ENCODE measurements around the gene CLASP1. TPM values are rescaled to one million over a fixed set of nuclear protein-coding genes. Genes with fewer than 3 reads are reported as not detected.
"Not testable (repeated sequence)": the region's sequence is repeated elsewhere in the genome, so short reads cannot be mapped to it uniquely, and the experiment has no call there.

The CLASP1 gene
- total RNA-seq, 1 experiment from 2014 or later = 45.9 TPM

GRCh38 chr2:121640380-121641316, 8.6 kb downstream of the CLASP1 start:
- no peaks in the 10 kb centered on the region for H4K20me1 ChIP-seq (ENCODE audit: control insufficient read depth, insufficient read depth, insufficient read length)
- H3K27ac Mint-ChIP-seq = peak overlapping the region; percentile 39 to 70 (median 63); a peak in 4 of 7 replicates

GRCh38 chr2:121639846-121640245, 9.4 kb downstream of the CLASP1 start:
- not testable (repeated sequence) for H4K8ac ChIP-seq (replicated peaks; ENCODE audit: insufficient read length, low read depth, low read length); H3K4me3 Mint-ChIP-seq; H3K23me2 ChIP-seq (ENCODE audit: insufficient read length, low read depth, low read length, poor library complexity, severe bottlenecking); H4K5ac ChIP-seq (ENCODE audit: insufficient read length, low read depth, low read length); H2BK20ac ChIP-seq (ENCODE audit: low read depth, low read length, poor library complexity, severe bottlenecking); H3T11ph ChIP-seq (ENCODE audit: low read length); H2BK15ac ChIP-seq (ENCODE audit: low read depth, low read length); H2AFZ ChIP-seq (ENCODE audit: low read length); H3K27me3 ChIP-seq (ENCODE audit: insufficient read depth, low read length); H3K4me1 ChIP-seq (ENCODE audit: insufficient read depth, low read length); H2BK12ac ChIP-seq (ENCODE audit: insufficient read length, low read depth, low read length); H4K20me1 ChIP-seq (ENCODE audit: control insufficient read depth, insufficient read depth, insufficient read length); H3K4me1 Mint-ChIP-seq; H2BK120ac ChIP-seq (ENCODE audit: low read depth, low read length, poor library complexity, severe bottlenecking); H2AK5ac ChIP-seq (ENCODE audit: insufficient read length, low read length); H3K27me3 Mint-ChIP-seq (ENCODE audit: low read depth); H3K27ac Mint-ChIP-seq; H2BK5ac ChIP-seq (ENCODE audit: insufficient read length, low read length); DNase-seq; H3K27ac ChIP-seq (ENCODE audit: insufficient read length, low read depth, low read length); H3K9ac ChIP-seq (ENCODE audit: extremely low read depth, insufficient read length, low read length); H3K4me2 ChIP-seq (ENCODE audit: insufficient read depth, insufficient read length, low read length); H3K9me3 ChIP-seq (ENCODE audit: control insufficient read depth, low read depth, low read length); H3K4ac ChIP-seq (ENCODE audit: low read depth, low read length); H4K91ac ChIP-seq (ENCODE audit: insufficient read length, low read depth, low read length); H3K14ac ChIP-seq (ENCODE audit: insufficient read depth, low read length); H3K23ac ChIP-seq (ENCODE audit: insufficient read length, low read depth, low read length); H3K18ac ChIP-seq (ENCODE audit: insufficient read length, low read depth, low read length); H3K56ac ChIP-seq (ENCODE audit: insufficient read length, low read depth, low read length)
- no CpG with 5 or more reads among the region's 6 CpGs for WGBS (ENCODE audit: extremely low coverage, insufficient read length, low lambda C conversion rate)
- peaks cover 21% of the 10 kb centered on the region; the same call in 1 of the 2 replicates for H3K79me2 ChIP-seq (ENCODE audit: insufficient read depth, low read length)
- H3K79me1 ChIP-seq (ENCODE audit: insufficient read depth, low read depth, low read length, poor library complexity, severe bottlenecking) = peaks cover 12% of the 10 kb centered on the region
- Mint-ChIP-seq H3K36me3 (ENCODE audit: insufficient read depth in 1 of 3, low read depth in 3 of 3) (peaks cover 29 to 39% (median 37%) of the 10 kb centered on the region in 3 experiments), H3K9me3 (peaks cover 22 to 27% of the 10 kb centered on the region in 2 experiments)

More at GRCh38 chr2:121640380-121641316, 8.6 kb downstream of the CLASP1 start:
- H3K4me1 ChIP-seq (ENCODE audit: insufficient read depth, low read length) = no peaks in the 10 kb centered on the region
- peaks cover 22 to 27% of the 10 kb centered on the region in 2 experiments for H3K9me3 Mint-ChIP-seq
- no peak overlapping the region for H2AK5ac ChIP-seq (ENCODE audit: insufficient read length, low read length)
- H4K5ac ChIP-seq (ENCODE audit: insufficient read length, low read depth, low read length) = no peak overlapping the region
- no peak overlapping the region for H2BK20ac ChIP-seq (ENCODE audit: low read depth, low read length, poor library complexity, severe bottlenecking)
- H2BK120ac ChIP-seq (ENCODE audit: low read depth, low read length, poor library complexity, severe bottlenecking) = no peak overlapping the region
- no peaks in the 10 kb centered on the region for H3K27me3 ChIP-seq (ENCODE audit: insufficient read depth, low read length)
- TF ChIP-seq CTCF (conservative IDR thresholded peaks at IDR 0.05) = peak; percentile 15; the same call in 1 of the 3 replicates
- H3K9ac ChIP-seq (ENCODE audit: extremely low read depth, insufficient read length, low read length) = no peak overlapping the region
- no CpG with 5 or more reads among the region's 5 CpGs for WGBS (ENCODE audit: extremely low coverage, insufficient read length, low lambda C conversion rate)
- H2AFZ ChIP-seq (ENCODE audit: low read length) = no peak overlapping the region
- peaks cover 13% of the 10 kb centered on the region for H3K79me1 ChIP-seq (ENCODE audit: insufficient read depth, low read depth, low read length, poor library complexity, severe bottlenecking)
- H3K56ac ChIP-seq (ENCODE audit: insufficient read length, low read depth, low read length) = no peak overlapping the region
- H3K79me2 ChIP-seq (ENCODE audit: insufficient read depth, low read length) = peaks cover 26% of the 10 kb centered on the region; the same call in 1 of the 2 replicates
- H3K4me2 ChIP-seq (ENCODE audit: insufficient read depth, insufficient read length, low read length) = no peak overlapping the region
- DNase-seq = no peak
- H3K4ac ChIP-seq (ENCODE audit: low read depth, low read length) = no peak overlapping the region
- no peak overlapping the region for H3K23ac ChIP-seq (ENCODE audit: insufficient read length, low read depth, low read length)
- H4K8ac ChIP-seq (replicated peaks; ENCODE audit: insufficient read length, low read depth, low read length) = no peak overlapping the region
- no peak overlapping the region for H2BK15ac ChIP-seq (ENCODE audit: low read depth, low read length)
- no peak overlapping the region for H3T11ph ChIP-seq (ENCODE audit: low read length)
- H3K4me1 Mint-ChIP-seq = no peaks in the 10 kb centered on the region
- no peaks in the 10 kb centered on the region for H3K23me2 ChIP-seq (ENCODE audit: insufficient read length, low read depth, low read length, poor library complexity, severe bottlenecking)
- H2BK12ac ChIP-seq (ENCODE audit: insufficient read length, low read depth, low read length) = no peak overlapping the region
- H3K27me3 Mint-ChIP-seq (ENCODE audit: low read depth) = no peaks in the 10 kb centered on the region
- no peak overlapping the region for H3K14ac ChIP-seq (ENCODE audit: insufficient read depth, low read length)
- H3K4me3 Mint-ChIP-seq = no peak overlapping the region
- no peak overlapping the region for H4K91ac ChIP-seq (ENCODE audit: insufficient read length, low read depth, low read length)
- H3K9me3 ChIP-seq (ENCODE audit: control insufficient read depth, low read depth, low read length) = no peaks in the 10 kb centered on the region
- no peak overlapping the region for H3K27ac ChIP-seq (ENCODE audit: insufficient read length, low read depth, low read length)
- peaks cover 29 to 39% (median 37%) of the 10 kb centered on the region in 3 experiments for H3K36me3 Mint-ChIP-seq (ENCODE audit: insufficient read depth in 1 of 3, low read depth in 3 of 3)
- no peak overlapping the region for H2BK5ac ChIP-seq (ENCODE audit: insufficient read length, low read length)
- H3K18ac ChIP-seq (ENCODE audit: insufficient read length, low read depth, low read length) = no peak overlapping the region

Data from H9 (cell line).